Neural cell (in vitro differentiated cells): Measurements from ENCODE around the gene RAB17. TPM values are rescaled to one million over a fixed set of nuclear protein-coding genes. Genes with fewer than 3 reads are reported as not detected.

ENCODE experiments used
- H2AFZ ChIP-seq: fragments of 200-600, 300-800 bp; sonication (generic), shearing (Covaris generic); 2 replicates; pipeline ENCODE4 v1.6.0; 2014; ENCODE audit warnings: low read depth, mild to moderate bottlenecking, antibody characterized with exemption, low read length, moderate library complexity
- H3F3A ChIP-seq: fragments of 200-600 bp; shearing (Covaris generic); 2 replicates; pipeline ENCODE4 v1.6.1; 2016; ENCODE audit warnings: mild to moderate bottlenecking, moderate library complexity, mixed read lengths, antibody characterized with exemption, low read length; ENCODE audit not compliant: insufficient read depth, poor library complexity, severe bottlenecking
- H3K27ac ChIP-seq: fragments of 200-600, 300-800 bp; sonication (generic), shearing (Covaris generic); 2 replicates; pipeline ENCODE4 v1.5.1; 2014; ENCODE audit warnings: mild to moderate bottlenecking, low read length, moderate library complexity
- H3K27me3 ChIP-seq: fragments of 300-800, 200-600 bp; sonication (generic), shearing (Covaris generic); 2 replicates; pipeline ENCODE4 v1.6.0; 2014; ENCODE audit warnings: mild to moderate bottlenecking, low read depth, low read length, moderate library complexity; ENCODE audit not compliant: insufficient read depth
- H3K36me3 ChIP-seq: fragments of 300-800, 200-600 bp; sonication (generic), shearing (Covaris generic); 2 replicates; pipeline ENCODE4 v1.5.1; 2014; ENCODE audit warnings: mild to moderate bottlenecking, antibody characterized with exemption, low read length, moderate library complexity; ENCODE audit not compliant: insufficient read depth
- H3K4me2 ChIP-seq: fragments of 300-800, 200-600 bp; sonication (generic), shearing (Covaris generic); 2 replicates; pipeline ENCODE4 v1.6.0; 2014; ENCODE audit warnings: mild to moderate bottlenecking, low read length
- H3K4me3 ChIP-seq: fragments of 300-800, 200-600 bp; sonication (generic), shearing (Covaris generic); 2 replicates; pipeline ENCODE4 v1.5.1; 2014; ENCODE audit warnings: mild to moderate bottlenecking, low read length, moderate library complexity
- H3K79me2 ChIP-seq: fragments of 200-600 bp; shearing (Covaris generic); replicated peaks from 2 replicates; pipeline ENCODE4 v1.6.0; 2014; ENCODE audit warnings: mild to moderate bottlenecking, low read length, moderate library complexity; ENCODE audit not compliant: insufficient read depth
- H3K9ac ChIP-seq: fragments of 300-800, 200-600 bp; sonication (generic), shearing (Covaris generic); 2 replicates; pipeline ENCODE4 v1.6.1; 2016; ENCODE audit warnings: mild to moderate bottlenecking, low read length, mixed read lengths
- H3K9me2 ChIP-seq: fragments of 200-600 bp; shearing (Covaris generic); 2 replicates; pipeline ENCODE4 v1.6.1; 2016; ENCODE audit warnings: mild to moderate bottlenecking, low read length, mixed read lengths; ENCODE audit not compliant: insufficient read depth
- H3K9me3 ChIP-seq: fragments of 200-600, 300-800 bp; sonication (generic), shearing (Covaris generic); 2 replicates; pipeline ENCODE4 v1.6.1; 2016; ENCODE audit warnings: mild to moderate bottlenecking, mixed run types, low read length, moderate library complexity, mixed read lengths
- H4K20me1 ChIP-seq: fragments of 200-600 bp; shearing (Covaris generic); 2 replicates; pipeline ENCODE4 v1.6.1; 2016; ENCODE audit warnings: mild to moderate bottlenecking, mixed run types; ENCODE audit not compliant: insufficient read depth
- EP300 ChIP-seq: fragments of 450-650 bp; conservative IDR thresholded peaks from 2 replicates; pipeline ENCODE4 v1.6.1; 2014; ENCODE audit warnings: antibody characterized with exemption, mild to moderate bottlenecking, moderate library complexity; ENCODE audit not compliant: poor library complexity, severe bottlenecking
- EZH2 ChIP-seq: fragments of 200-600, 300-800 bp; shearing (Covaris generic), sonication (generic); IDR thresholded peaks from 2 replicates; pipeline ENCODE4 v1.6.1; 2014; ENCODE audit warnings: antibody characterized with exemption, low read length, borderline replicate concordance, mild to moderate bottlenecking; ENCODE audit not compliant: insufficient read depth, poor library complexity, severe bottlenecking
- MXI1 ChIP-seq: fragments of 450-650 bp; conservative IDR thresholded peaks from 2 replicates; pipeline ENCODE4 v1.6.1; 2014; ENCODE audit warnings: antibody characterized with exemption, mild to moderate bottlenecking; ENCODE audit not compliant: poor library complexity, severe bottlenecking
- POLR2AphosphoS5 ChIP-seq: IDR thresholded peaks from 2 replicates; pipeline ENCODE4 v1.6.1; 2012
- RAD21 ChIP-seq: fragments of 450-650 bp; conservative IDR thresholded peaks from 2 replicates; pipeline ENCODE4 v1.6.1; 2014; ENCODE audit warnings: antibody characterized with exemption, mild to moderate bottlenecking, moderate library complexity
- REST ChIP-seq: IDR thresholded peaks from 2 replicates; pipeline ENCODE4 v1.6.1; 2012; ENCODE audit warnings: borderline replicate concordance
- SMC3 ChIP-seq: fragments of 450-650 bp; conservative IDR thresholded peaks from 2 replicates; pipeline ENCODE4 v1.6.1; 2014; ENCODE audit warnings: antibody characterized with exemption, mild to moderate bottlenecking, moderate library complexity; ENCODE audit not compliant: poor library complexity
- TAF1 ChIP-seq: IDR thresholded peaks from 2 replicates; pipeline ENCODE4 v1.6.1; 2012; ENCODE audit warnings: low read depth
- polyA plus RNA-seq: library from polyadenylated mRNA; depleted of rRNA; stranded (reverse); fragments of >200 nt; gene quantifications from 2 replicates; pipeline ENCODE4 v1.2.3, GENCODE V29; 2014
- TF ChIP-seq, protein P1 (sequence below): fragments of 450-650 bp; IDR thresholded peaks from 2 replicates; pipeline ENCODE4 v1.5.1; 2014; ENCODE audit warnings: antibody characterized with exemption, mild to moderate bottlenecking, moderate library complexity; ENCODE audit not compliant: poor library complexity, severe bottlenecking

Gene RAB17
- polyA plus RNA-seq, 1 donor from 2014 or later: not detected

GRCh38 chr2:237633061-237633561, 42.6 kb upstream of the RAB17 start:
- Histone ChIP-seq H3F3A (no peaks in the 10 kb centered on the region), H2AFZ (no peak overlapping the region), H3K9me3 (peaks cover 9% of the 10 kb centered on the region), H3K9me2 (no peaks in the 10 kb centered on the region), H3K27ac (no peak overlapping the region), H3K9ac (no peak overlapping the region), H3K4me2 (no peak overlapping the region), H3K27me3 (no peaks in the 10 kb centered on the region), H3K79me2 (peaks cover 50% of the 10 kb centered on the region), H3K36me3 (peaks cover 12% of the 10 kb centered on the region), H3K4me3 (no peak overlapping the region), H4K20me1 (no peaks in the 10 kb centered on the region)
- TF ChIP-seq EZH2 (no peak), TAF1 (no peak), SMC3 (no peak), RAD21 (no peak), MXI1 (no peak), EP300 (no peak), POLR2AphosphoS5 (no peak), REST (no peak)
- TF ChIP-seq, protein P1, sequence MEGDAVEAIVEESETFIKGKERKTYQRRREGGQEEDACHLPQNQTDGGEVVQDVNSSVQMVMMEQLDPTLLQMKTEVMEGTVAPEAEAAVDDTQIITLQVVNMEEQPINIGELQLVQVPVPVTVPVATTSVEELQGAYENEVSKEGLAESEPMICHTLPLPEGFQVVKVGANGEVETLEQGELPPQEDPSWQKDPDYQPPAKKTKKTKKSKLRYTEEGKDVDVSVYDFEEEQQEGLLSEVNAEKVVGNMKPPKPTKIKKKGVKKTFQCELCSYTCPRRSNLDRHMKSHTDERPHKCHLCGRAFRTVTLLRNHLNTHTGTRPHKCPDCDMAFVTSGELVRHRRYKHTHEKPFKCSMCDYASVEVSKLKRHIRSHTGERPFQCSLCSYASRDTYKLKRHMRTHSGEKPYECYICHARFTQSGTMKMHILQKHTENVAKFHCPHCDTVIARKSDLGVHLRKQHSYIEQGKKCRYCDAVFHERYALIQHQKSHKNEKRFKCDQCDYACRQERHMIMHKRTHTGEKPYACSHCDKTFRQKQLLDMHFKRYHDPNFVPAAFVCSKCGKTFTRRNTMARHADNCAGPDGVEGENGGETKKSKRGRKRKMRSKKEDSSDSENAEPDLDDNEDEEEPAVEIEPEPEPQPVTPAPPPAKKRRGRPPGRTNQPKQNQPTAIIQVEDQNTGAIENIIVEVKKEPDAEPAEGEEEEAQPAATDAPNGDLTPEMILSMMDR: no peak

- Histone ChIP-seq H3K9ac (no peak overlapping the region), H3K27me3 (no peaks in the 10 kb centered on the region), H3K4me3 (no peak overlapping the region), H3K79me2 (peaks cover 50% of the 10 kb centered on the region), H3K36me3 (peaks cover 8% of the 10 kb centered on the region), H3K27ac (no peak overlapping the region), H3F3A (no peaks in the 10 kb centered on the region), H4K20me1 (no peaks in the 10 kb centered on the region), H2AFZ (no peak overlapping the region), H3K4me2 (no peak overlapping the region), H3K9me2 (no peaks in the 10 kb centered on the region), H3K9me3 (peaks cover 9% of the 10 kb centered on the region)
- TF ChIP-seq SMC3 (no peak), TAF1 (no peak), MXI1 (no peak), EP300 (no peak), REST (no peak), RAD21 (no peak), POLR2AphosphoS5 (no peak), EZH2 (no peak)
- TF ChIP-seq, protein P1: no peak
These were observed 41.5 kb upstream of the RAB17 start for GRCh38 chr2:237631801-237632585.
